Astrocyte of the cerebellum (primary cell): ENCODE results near the gene MOCS1.

Experiments
- DNase-seq: peaks from one replicate; pipeline ENCODE4 v3.0.0-alpha.2; 2011; ENCODE audit warnings: low read depth
- H3K4me3 ChIP-seq: 2 replicates; pipeline ENCODE4 v1.5.1; 2011; ENCODE audit warnings: mild to moderate bottlenecking, low read depth, low read length, moderate library complexity
- CTCF ChIP-seq: IDR thresholded peaks from 2 replicates; pipeline ENCODE4 v1.5.1; 2012; ENCODE audit warnings: low read length, low read depth, moderate library complexity, mild to moderate bottlenecking; ENCODE audit errors: missing control alignments
- in situ Hi-C: cut with HindIII; loops from 2 replicates; pipeline ENCODE4 v1.10.0; 2017; ENCODE audit warnings: low sequenced_read_pairs

Gene MOCS1

GRCh38 chr6:39908838-39909583 lies 25.3 kb downstream of the MOCS1 start:
- no peak for DNase-seq
- no peak for TF ChIP-seq CTCF
- H3K4me3 ChIP-seq = no peak overlapping the region
- in situ Hi-C loops = no loop called here

- H3K4me3 ChIP-seq = no peak overlapping the region
- in situ Hi-C loops = no loop called here
- DNase-seq = no peak
- no peak for TF ChIP-seq CTCF
These were observed 26.2 kb downstream of the MOCS1 start for GRCh38 chr6:39907871-39908575.

GRCh38 chr6:39906318-39906761 lies 27.9 kb downstream of the MOCS1 start:
- in situ Hi-C loops = no loop called here
- no peak for TF ChIP-seq CTCF
- no peak overlapping the region for H3K4me3 ChIP-seq
- DNase-seq = no peak

GRCh38 chr6:39905640-39905975 lies 28.7 kb downstream of the MOCS1 start:
- TF ChIP-seq CTCF = no peak
- in situ Hi-C loops = no loop called here
- no peak for DNase-seq
- H3K4me3 ChIP-seq = no peak overlapping the region

GRCh38 chr6:39904946-39905639 lies 29.2 kb downstream of the MOCS1 start:
- TF ChIP-seq CTCF = no peak

GRCh38 chr6:39903656-39904055 lies 30.6 kb downstream of the MOCS1 start:
- in situ Hi-C loops = no loop called here
- no peak for DNase-seq
- TF ChIP-seq CTCF = no peak
- H3K4me3 ChIP-seq = no peak overlapping the region

More at GRCh38 chr6:39904946-39905639, 29.2 kb downstream of the MOCS1 start:
- no peak overlapping the region for H3K4me3 ChIP-seq
- in situ Hi-C loops = no loop called here
- no peak for DNase-seq
